MM.1S (cell line): ENCODE measurements around the gene CCDC85C.

Experiments
- EZH2 ChIP-seq: fragments of 300-600 bp; sonication (generic); optimal IDR thresholded peaks from 2 replicates; pipeline ENCODE3; 2017; ENCODE audit warnings: low read depth, mild to moderate bottlenecking, antibody characterized with exemption, low read length, mixed read lengths
- TF ChIP-seq, protein P1 (sequence below): fragments of 300-600 bp; sonication (generic); IDR thresholded peaks from 2 replicates; pipeline ENCODE4 v1.5.1; 2016; ENCODE audit warnings: antibody characterized with exemption, low read length, mixed read lengths

- TF ChIP-seq, protein P1, sequence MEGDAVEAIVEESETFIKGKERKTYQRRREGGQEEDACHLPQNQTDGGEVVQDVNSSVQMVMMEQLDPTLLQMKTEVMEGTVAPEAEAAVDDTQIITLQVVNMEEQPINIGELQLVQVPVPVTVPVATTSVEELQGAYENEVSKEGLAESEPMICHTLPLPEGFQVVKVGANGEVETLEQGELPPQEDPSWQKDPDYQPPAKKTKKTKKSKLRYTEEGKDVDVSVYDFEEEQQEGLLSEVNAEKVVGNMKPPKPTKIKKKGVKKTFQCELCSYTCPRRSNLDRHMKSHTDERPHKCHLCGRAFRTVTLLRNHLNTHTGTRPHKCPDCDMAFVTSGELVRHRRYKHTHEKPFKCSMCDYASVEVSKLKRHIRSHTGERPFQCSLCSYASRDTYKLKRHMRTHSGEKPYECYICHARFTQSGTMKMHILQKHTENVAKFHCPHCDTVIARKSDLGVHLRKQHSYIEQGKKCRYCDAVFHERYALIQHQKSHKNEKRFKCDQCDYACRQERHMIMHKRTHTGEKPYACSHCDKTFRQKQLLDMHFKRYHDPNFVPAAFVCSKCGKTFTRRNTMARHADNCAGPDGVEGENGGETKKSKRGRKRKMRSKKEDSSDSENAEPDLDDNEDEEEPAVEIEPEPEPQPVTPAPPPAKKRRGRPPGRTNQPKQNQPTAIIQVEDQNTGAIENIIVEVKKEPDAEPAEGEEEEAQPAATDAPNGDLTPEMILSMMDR, result no peak
- no peak for TF ChIP-seq EZH2
Observed at GRCh38 chr14:99569725-99570543, 34.1 kb downstream of the CCDC85C start.
